ENCODE data around the gene SARS1. TPM values are rescaled to one million over a fixed set of nuclear protein-coding genes. Genes with fewer than 3 reads are reported as not detected.

SARS1 gene
- total RNA-seq, 3 donors from 2014 or later (not counting 1 experiment from before 2014, with no cell fraction given): 95.6 to 122 (median 106) TPM

- Mint-ChIP-seq H3K27ac (no peak overlapping the region), H3K27me3 (ENCODE audit: low read depth in 2 of 2) (no peaks in the 10 kb centered on the region), H3K4me3 (no peak overlapping the region), H3K36me3 (no peaks in the 10 kb centered on the region), H3K4me1 (peaks cover 0 to 33% of the 10 kb centered on the region in 2 donors), H3K9me3 (no peaks in the 10 kb centered on the region)
- no peak for TF ChIP-seq CTCF (IDR thresholded peaks at IDR 0.05)
- peaks cover 12% of the 10 kb centered on the region for H3K4me1 ChIP-seq (ENCODE audit: control insufficient read depth, insufficient read depth, low read length)
- no peak overlapping the region for H3K4me3 ChIP-seq (ENCODE audit: low read length)
- ATAC-seq (no peak), DNase-seq (no peak)
- H3K36me3 ChIP-seq (ENCODE audit: control insufficient read depth, insufficient read depth, low read length): no peaks in the 10 kb centered on the region
- no peaks in the 10 kb centered on the region for H3K9me3 ChIP-seq (ENCODE audit: control insufficient read depth, insufficient read depth, low read length)
- 80% methylated on average over 14 of the region's 15 CpGs for WGBS (ENCODE audit: insufficient coverage)
- H3K27me3 ChIP-seq (ENCODE audit: control insufficient read depth, insufficient read depth, low read length): no peaks in the 10 kb centered on the region
- no peak overlapping the region for H3K27ac ChIP-seq (ENCODE audit: low read length)
- intact Hi-C loops (cut with micrococcal nuclease): no loop called here
Observed at GRCh38 chr1:109257682-109258421, 44.1 kb downstream of the SARS1 start.

- intact Hi-C loops (cut with micrococcal nuclease): no loop called here
- H3K36me3 ChIP-seq (ENCODE audit: control insufficient read depth, insufficient read depth, low read length): no peaks in the 10 kb centered on the region
- Mint-ChIP-seq H3K27me3 (ENCODE audit: low read depth in 2 of 2) (no peaks in the 10 kb centered on the region), H3K9me3 (no peaks in the 10 kb centered on the region), H3K4me1 (peaks cover 0 to 30% of the 10 kb centered on the region in 2 donors), H3K4me3 (no peak overlapping the region), H3K36me3 (no peaks in the 10 kb centered on the region), H3K27ac (no peak overlapping the region)
- H3K27me3 ChIP-seq (ENCODE audit: control insufficient read depth, insufficient read depth, low read length): no peaks in the 10 kb centered on the region
- peaks cover 12% of the 10 kb centered on the region for H3K4me1 ChIP-seq (ENCODE audit: control insufficient read depth, insufficient read depth, low read length)
- no peak for TF ChIP-seq CTCF (IDR thresholded peaks at IDR 0.05)
- no peaks in the 10 kb centered on the region for H3K9me3 ChIP-seq (ENCODE audit: control insufficient read depth, insufficient read depth, low read length)
- no peak overlapping the region for H3K27ac ChIP-seq (ENCODE audit: low read length)
- no peak for DNase-seq
- 96% methylated on average over 69 of the region's 69 CpGs for WGBS (ENCODE audit: insufficient coverage)
- H3K4me3 ChIP-seq (ENCODE audit: low read length): no peak overlapping the region
- ATAC-seq: no peak
Observed at GRCh38 chr1:109258481-109259466, 45.1 kb downstream of the SARS1 start.

- Mint-ChIP-seq H3K4me3 (no peak overlapping the region), H3K27me3 (ENCODE audit: low read depth in 2 of 2) (no peaks in the 10 kb centered on the region), H3K27ac (no peak overlapping the region), H3K36me3 (no peaks in the 10 kb centered on the region), H3K9me3 (no peaks in the 10 kb centered on the region), H3K4me1 (peaks cover 0 to 30% of the 10 kb centered on the region in 2 donors)
- Histone ChIP-seq H3K27me3 (ENCODE audit: control insufficient read depth, insufficient read depth, low read length) (no peaks in the 10 kb centered on the region), H3K4me3 (ENCODE audit: low read length) (no peak overlapping the region), H3K4me1 (ENCODE audit: control insufficient read depth, insufficient read depth, low read length) (peaks cover 7% of the 10 kb centered on the region), H3K9me3 (ENCODE audit: control insufficient read depth, insufficient read depth, low read length) (no peaks in the 10 kb centered on the region), H3K36me3 (ENCODE audit: control insufficient read depth, insufficient read depth, low read length) (no peaks in the 10 kb centered on the region), H3K27ac (ENCODE audit: low read length) (no peak overlapping the region)
- intact Hi-C loops (cut with micrococcal nuclease): loop anchor here (5.0 kb wide), 1 partner anchor 232 kb away; the partner anchor contains the start of gene CYB561D1
- 94% methylated on average over 6 of the region's 7 CpGs for WGBS (ENCODE audit: insufficient coverage)
- DNase-seq (no peak), ATAC-seq (no peak)
- TF ChIP-seq CTCF (IDR thresholded peaks at IDR 0.05): no peak
Observed at GRCh38 chr1:109259674-109260557, 46.2 kb downstream of the SARS1 start.

Data from natural killer cell (primary cell).